ENCODE data around the gene SCML2. TPM values are rescaled to one million over a fixed set of nuclear protein-coding genes. Genes with fewer than 3 reads are reported as not detected.
A peak's percentile ranks its signal among the peaks of the same experiment; 100 is the strongest.

Gene SCML2
- total RNA-seq (2021; fragmentation: NEBNext Ultra II Directional; extraction: Animal tissue kit (Norgen Biotek cat#: 25700)) (18.9 and 21.3 TPM in 2 replicates), polyA plus RNA-seq (2011; rRNA removed) (9.7 and 14.6 TPM in 2 replicates), polyA minus RNA-seq (2011; rRNA and poly(A)+ RNA removed) (8.9 and 11.7 TPM in 2 replicates)
- 13.3 TPM for polyA plus RNA-seq (2011; cell fraction: cytosol; rRNA removed)
- polyA plus RNA-seq (2011; cell fraction: nucleus; rRNA removed): 6.6 TPM
- polyA plus RNA-seq (2012, experiment 1 of 2): 7.3 to 13.2 TPM (median 9.7 TPM) in 4 replicates
- 2.3 TPM for polyA plus RNA-seq (2012, experiment 2 of 2)
- 8.6 TPM for polyA plus RNA-seq (2013, experiment 1 of 2)
- polyA plus RNA-seq (2013, experiment 2 of 2): 8.7 TPM
- polyA minus RNA-seq (2011; cell fraction: cytosol; rRNA and poly(A)+ RNA removed): 8.0 TPM
- 4.7 TPM for polyA minus RNA-seq (2011; cell fraction: nucleus; rRNA and poly(A)+ RNA removed)
- long read RNA-seq, experiment 1, full-length matches to known transcripts: 5 of 22 reads
- long read RNA-seq, experiment 1, partial matches to known transcripts: 6 of 22 reads
- long read RNA-seq, experiment 1, other reads (novel, unspliced or antisense): 11 of 22 reads
- long read RNA-seq, experiment 2, partial matches to known transcripts: 1 of 4 reads
- long read RNA-seq, experiment 2, other reads (novel, unspliced or antisense): 3 of 4 reads

DNA sequence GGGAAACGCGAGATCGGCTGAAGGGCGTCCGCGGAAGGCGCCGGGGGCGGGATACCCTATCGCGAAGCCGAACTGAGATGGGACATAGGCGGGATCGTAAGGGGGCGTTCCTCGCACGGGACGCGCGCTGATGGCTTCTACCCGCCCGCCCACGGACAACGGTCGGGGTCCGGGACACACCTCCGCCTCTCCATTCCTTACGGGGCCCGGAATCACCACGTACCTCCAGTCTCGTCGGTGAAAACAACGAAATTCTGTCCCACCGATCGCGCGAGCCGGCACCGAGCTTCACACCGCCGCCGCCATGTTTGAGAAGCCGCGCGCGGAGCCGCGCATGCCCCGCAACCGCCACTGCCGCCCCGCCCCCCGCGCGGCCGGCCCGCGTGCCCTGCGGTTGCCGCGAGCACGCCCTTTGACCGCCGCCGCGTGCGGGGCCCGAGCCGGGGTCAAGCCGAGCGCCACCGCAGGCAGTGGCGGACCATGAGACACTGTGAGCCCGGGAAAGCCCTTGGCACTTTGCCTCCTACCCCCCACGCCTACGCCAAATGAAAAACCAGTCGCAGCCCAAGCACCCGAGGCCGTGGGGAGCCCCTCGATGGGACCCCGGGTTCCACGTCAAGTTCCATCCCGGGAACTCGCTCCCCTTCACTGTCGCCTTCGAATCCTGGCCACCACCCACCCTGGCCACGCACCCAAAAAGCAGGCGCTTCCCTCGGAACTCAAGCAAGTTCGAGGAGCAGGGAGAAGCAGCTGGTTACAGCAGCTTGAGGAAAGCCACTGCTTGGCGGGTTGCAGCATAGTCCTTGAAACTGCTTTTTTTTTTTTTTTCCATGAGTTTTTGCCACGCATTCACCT is at the start of gene SCML2:
SCML2 (minus strand) TSS at position 320 of the 855 bp plus-strand sequence. CDS start 20,617 bp downstream, outside the sequence.
- Histone ChIP-seq H2BK20ac (ENCODE audit: low read length) (no peak within 1 kb of the TSS), H3K9ac (replicated peaks in 1 of 4; ENCODE audit: extremely low read depth in 1 of 4, low read depth in 3 of 4, low read length in 3 of 4) (peak within 1 kb of the TSS in 3 of 4 experiments; percentile 34 to 55 (median 54); a peak in 4 of 7 replicates), H3K23ac (ENCODE audit: insufficient read length) (no peak within 1 kb of the TSS), H3K18ac (ENCODE audit: extremely low read depth, low read length) (no peak within 1 kb of the TSS; the same call in 1 of the 2 replicates), H3K4me2 (ENCODE audit: insufficient read depth in 1 of 2, low read depth in 2 of 2, low read length in 2 of 2) (peak within 1 kb of the TSS; percentile 64 to 75), H3K79me2 (ENCODE audit: control insufficient read depth in 1 of 2, insufficient read depth in 2 of 2, low read length in 2 of 2) (peaks cover 0 to 19% of the 10 kb centered on the region in 2 experiments; a peak in 2 of 4 replicates), H3K9me3 (ENCODE audit: insufficient read depth in 2 of 2, low read depth in 1 of 2, low read length in 1 of 2) (no peaks in the 10 kb centered on the region), H2AFZ (ENCODE audit: low read length) (no peak within 1 kb of the TSS), H2BK12ac (ENCODE audit: low read depth, low read length) (no peak within 1 kb of the TSS), H4K8ac (ENCODE audit: extremely low read depth, insufficient read depth, low read length) (peak within 1 kb of the TSS; percentile 62), H3K14ac (ENCODE audit: insufficient read length) (no peak within 1 kb of the TSS), H2BK120ac (replicated peaks; ENCODE audit: low read depth, low read length) (no peak within 1 kb of the TSS), H3K23me2 (ENCODE audit: low read depth, low read length) (no peaks in the 10 kb centered on the region), H3K27ac (ENCODE audit: low read depth, low read length) (no peak within 1 kb of the TSS; the same call in 1 of the 2 replicates), H4K5ac (ENCODE audit: insufficient read length, low read depth, low read length) (no peak within 1 kb of the TSS), H3K27me3 (replicated peaks in 1 of 4; ENCODE audit: control insufficient read depth in 3 of 4, extremely low read depth in 1 of 4, insufficient read depth in 3 of 4, low read length in 3 of 4) (peaks cover 0 to 12% (median 7%) of the 10 kb centered on the region in 4 experiments; a peak in 5 of 7 replicates), H3K56ac (replicated peaks; ENCODE audit: insufficient read length, low read depth, low read length) (no peak within 1 kb of the TSS), H3K4me1 (replicated peaks in 1 of 4; ENCODE audit: control insufficient read depth in 3 of 4, insufficient read depth in 4 of 4, low read length in 3 of 4) (peaks cover 0 to 4% (median under 1%) of the 10 kb centered on the region in 4 experiments; a peak in 2 of 7 replicates), H2BK5ac (ENCODE audit: low read depth, low read length) (no peak within 1 kb of the TSS), H3K79me1 (ENCODE audit: low read depth, low read length) (no peaks in the 10 kb centered on the region), H2AK5ac (ENCODE audit: low read depth, low read length) (no peak within 1 kb of the TSS), H2BK15ac (ENCODE audit: low read length) (no peak within 1 kb of the TSS), H4K20me1 (replicated peaks in 1 of 2; ENCODE audit: control insufficient read depth in 1 of 2, insufficient read depth in 2 of 2, low read length in 2 of 2) (peaks cover 0 to 2% of the 10 kb centered on the region in 2 experiments), H3K36me3 (ENCODE audit: control insufficient read depth in 2 of 4, insufficient read depth in 4 of 4, low read length in 3 of 4) (no peaks in the 10 kb centered on the region), H4K91ac (replicated peaks; ENCODE audit: insufficient read length, low read length) (no peak within 1 kb of the TSS), H3K4me3 (ENCODE audit: extremely low read depth in 1 of 4, insufficient read depth in 2 of 4, low read depth in 3 of 4, low read length in 4 of 4) (peak within 1 kb of the TSS; percentile 35 to 64 (median 50)), H3K4ac (replicated peaks; ENCODE audit: insufficient read length, low read depth, low read length) (no peak within 1 kb of the TSS)
- POLR2A ChIA-PET (ENCODE audit: partially characterized antibody): interaction anchor here (0.6 to 1.5 kb wide), 4 partner anchors 9 to 846 kb away, joined by 3 to 6 read pairs (median 3); no protein-coding TSS in a partner anchor
- 1% methylated on average over 12 of the region's 92 CpGs; no CpG with 5 or more reads in 1 of the 2 experiments for WGBS, 2 experiments (ENCODE audit: extremely low coverage in 1 of 2, insufficient coverage in 1 of 2, insufficient read length in 1 of 2, insufficient replicate concordance in 2 of 2, low coverage in 1 of 2, low lambda C conversion rate in 2 of 2, missing lambda C conversion rate in 1 of 2)
- FAIRE-seq (no peak), DNase-seq (ENCODE audit: low read depth in 1 of 2, low spot score in 2 of 2) (peak in 1 of 2 experiments; percentile 57)
- CTCF ChIA-PET (ENCODE audit: partially characterized antibody): interaction anchor here (0.6 to 1.2 kb wide), 2 partner anchors 10 to 36 kb away, joined by 3 read pairs; no protein-coding TSS in a partner anchor
- TF ChIP-seq CTBP2 (IDR thresholded peaks at IDR 0.05; ENCODE audit: borderline replicate concordance, insufficient read depth, insufficient read length, low read length): no peak
- TF ChIP-seq FOSL1 (IDR thresholded peaks at IDR 0.05; ENCODE audit: insufficient read depth, low read depth, low read length): no peak
- TF ChIP-seq CEBPB (IDR thresholded peaks at IDR 0.05; ENCODE audit: low read depth, low read length): no peak
- TF ChIP-seq NRF1 (IDR thresholded peaks at IDR 0.05; ENCODE audit: low read depth, low read length): no peak
- no peak for TF ChIP-seq ZNF274 (IDR thresholded peaks at IDR 0.05; ENCODE audit: borderline replicate concordance, extremely low read depth, low read length)
- TF ChIP-seq YY1 (IDR thresholded peaks at IDR 0.05; ENCODE audit: low read depth, low read length): peak; percentile 53; the same call in 1 of the 2 replicates
- peak; percentile 23 for TF ChIP-seq KDM4A (IDR thresholded peaks at IDR 0.05; ENCODE audit: low read depth, low read length, severe bottlenecking)
- no peak for TF ChIP-seq POU5F1 (IDR thresholded peaks at IDR 0.05; ENCODE audit: low read depth, low read length)
